ENCODE results near the gene RHOD. TPM values are rescaled to one million over a fixed set of nuclear protein-coding genes. Genes with fewer than 3 reads are reported as not detected.

RHOD gene, protein sequence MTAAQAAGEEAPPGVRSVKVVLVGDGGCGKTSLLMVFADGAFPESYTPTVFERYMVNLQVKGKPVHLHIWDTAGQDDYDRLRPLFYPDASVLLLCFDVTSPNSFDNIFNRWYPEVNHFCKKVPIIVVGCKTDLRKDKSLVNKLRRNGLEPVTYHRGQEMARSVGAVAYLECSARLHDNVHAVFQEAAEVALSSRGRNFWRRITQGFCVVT
- polyA plus RNA-seq (2013, experiment 1 of 2) = 6.5 TPM
- 6.2 TPM for polyA plus RNA-seq (2013, experiment 2 of 2)

DNA sequence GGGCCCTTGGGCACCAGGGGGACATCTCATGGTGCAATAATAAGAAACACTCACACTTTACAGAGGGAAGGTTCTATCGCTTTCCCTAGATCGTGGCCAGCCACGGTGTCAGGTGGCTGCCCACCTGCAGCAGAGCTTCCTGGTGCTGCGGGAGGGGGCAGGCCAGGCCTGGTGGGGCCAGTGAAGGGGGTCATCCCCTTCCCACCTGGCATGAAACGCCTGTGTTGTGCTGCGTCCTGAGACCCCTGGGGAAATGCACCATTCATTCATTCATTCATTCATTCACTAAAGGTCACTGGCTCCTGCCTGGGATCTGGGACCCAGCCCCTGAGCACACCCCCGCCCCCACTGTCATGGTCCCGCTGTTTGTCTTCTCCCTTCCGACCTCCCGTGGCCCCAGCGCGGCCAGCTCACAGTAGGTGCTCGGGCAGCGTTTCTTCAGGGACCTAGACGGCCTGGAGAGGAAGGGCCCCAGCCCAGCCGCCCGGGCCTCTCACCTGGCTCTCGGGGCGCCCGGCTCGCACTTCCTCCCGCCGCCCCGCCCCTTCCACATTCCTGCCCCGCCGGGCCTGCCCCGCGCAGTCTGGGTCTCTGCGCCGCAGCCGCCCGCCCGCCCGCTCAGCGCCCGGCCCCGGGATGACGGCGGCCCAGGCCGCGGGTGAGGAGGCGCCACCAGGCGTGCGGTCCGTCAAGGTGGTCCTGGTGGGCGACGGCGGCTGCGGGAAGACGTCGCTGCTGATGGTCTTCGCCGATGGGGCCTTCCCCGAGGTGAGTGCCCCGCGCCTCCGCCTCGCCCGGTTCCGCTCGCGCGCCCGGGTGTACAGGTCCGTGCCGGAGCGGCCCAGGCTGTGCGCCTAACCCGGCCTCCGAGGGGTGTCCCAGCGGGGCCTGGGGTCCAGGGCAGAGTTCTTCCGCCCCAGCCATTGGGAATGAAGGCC, at the start of gene RHOD:
Gene RHOD, plus strand, starts transcription at position 581 of the 938 bp plus-strand sequence. Its CDS starts 56 bp downstream, at position 637.
- H2AFZ ChIP-seq (ENCODE audit: low read length) = peak within 1 kb of the TSS; percentile 86
- peaks cover 3 to 15% of the 10 kb centered on the region in 2 donors for H3K4me1 ChIP-seq (ENCODE audit: control insufficient read depth in 2 of 2, insufficient read depth in 1 of 2, low read depth in 1 of 2, low read length in 2 of 2)
- peak within 1 kb of the TSS; percentile 92 for H3K9ac ChIP-seq (ENCODE audit: low read depth, low read length, poor library complexity)
- H3K23ac ChIP-seq (ENCODE audit: low read depth, low read length, poor library complexity) = peak within 1 kb of the TSS; percentile 77
- H3K4me3 ChIP-seq (ENCODE audit: low read length in 2 of 2) = peak within 1 kb of the TSS; percentile 22 to 79
- H2BK12ac ChIP-seq (ENCODE audit: low read length) = peak within 1 kb of the TSS; percentile 60
- peak within 1 kb of the TSS; percentile 25 for H4K91ac ChIP-seq (ENCODE audit: low read depth, low read length, poor library complexity)
- H3K27me3 ChIP-seq (ENCODE audit: control insufficient read depth in 3 of 3, insufficient read depth in 3 of 3, low read depth in 1 of 3, low read length in 3 of 3) = peaks cover 0 to 49% (median 9%) of the 10 kb centered on the region in 3 experiments
- H3K4ac ChIP-seq (ENCODE audit: low read length) = no peak within 1 kb of the TSS
- no peak within 1 kb of the TSS for H4K8ac ChIP-seq (ENCODE audit: low read depth, low read length)
- no peaks in the 10 kb centered on the region for H3K79me1 ChIP-seq (ENCODE audit: low read depth, low read length)
- peak within 1 kb of the TSS; percentile 62 for H2BK15ac ChIP-seq (ENCODE audit: low read length)
- peak within 1 kb of the TSS; percentile 40 for H3K14ac ChIP-seq (ENCODE audit: low read length)
- DNase-seq (ENCODE audit: low spot score) = peak; percentile 39
- WGBS, 2 donors (ENCODE audit: extremely low coverage in 2 of 2, insufficient read length in 2 of 2, insufficient replicate concordance in 1 of 2) = no CpG with 5 or more reads among the region's 72 CpGs
- no peak within 1 kb of the TSS for H3K27ac ChIP-seq (replicated peaks; ENCODE audit: low read length)
- peak within 1 kb of the TSS; percentile 95 for H3K18ac ChIP-seq (ENCODE audit: low read length)
- peak within 1 kb of the TSS; percentile 56 for H2BK120ac ChIP-seq (ENCODE audit: low read depth, low read length)
- H3K36me3 ChIP-seq (replicated peaks in 1 of 2; ENCODE audit: control insufficient read depth in 2 of 2, insufficient read depth in 2 of 2, low read length in 2 of 2) = no peaks in the 10 kb centered on the region
- peak within 1 kb of the TSS; percentile 86 for H2AK5ac ChIP-seq (ENCODE audit: low read depth, low read length)
- H3K9me3 ChIP-seq (replicated peaks in 1 of 2; ENCODE audit: control insufficient read depth in 2 of 2, insufficient read depth in 1 of 2, low read depth in 1 of 2, low read length in 2 of 2) = no peaks in the 10 kb centered on the region
- peak within 1 kb of the TSS; percentile 86 for H3K4me2 ChIP-seq (ENCODE audit: insufficient read depth, low read length, poor library complexity, severe bottlenecking)
- H2BK5ac ChIP-seq (ENCODE audit: low read length) = peak within 1 kb of the TSS; percentile 39

DNA sequence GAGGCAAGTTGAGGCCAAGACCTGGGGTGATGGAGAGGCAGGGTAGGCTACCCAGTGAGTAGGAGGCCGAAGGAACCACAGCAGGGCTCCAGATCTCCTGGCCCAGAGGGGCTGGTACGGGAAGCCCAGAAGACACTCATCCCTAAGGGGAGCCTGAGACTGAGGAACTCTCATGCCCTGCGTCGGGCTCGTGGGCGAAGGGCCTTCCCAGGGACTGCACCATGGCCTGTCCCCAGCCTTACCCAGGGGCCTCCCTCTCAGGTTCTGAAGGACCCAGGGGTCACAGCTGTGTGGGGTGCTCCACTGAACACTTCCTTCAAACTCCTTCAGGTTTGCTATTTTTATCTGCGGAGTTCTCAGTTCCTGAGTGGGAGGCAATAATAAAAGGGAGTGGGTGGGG, 49.5 kb upstream of the RHOD start:
- H3K27me3 ChIP-seq (ENCODE audit: control insufficient read depth in 3 of 3, insufficient read depth in 3 of 3, low read depth in 1 of 3, low read length in 3 of 3) = peaks cover 0 to 4% (median 0%) of the 10 kb centered on the region in 3 experiments
- no peak overlapping the region for H3K27ac ChIP-seq (replicated peaks; ENCODE audit: low read length)
- DNase-seq (ENCODE audit: low spot score) = no peak
- H2BK15ac ChIP-seq (ENCODE audit: low read length) = no peak overlapping the region
- H3K9me3 ChIP-seq (replicated peaks in 1 of 2; ENCODE audit: control insufficient read depth in 2 of 2, insufficient read depth in 1 of 2, low read depth in 1 of 2, low read length in 2 of 2) = no peaks in the 10 kb centered on the region
- no peak overlapping the region for H4K8ac ChIP-seq (ENCODE audit: low read depth, low read length)
- no peak overlapping the region for H3K9ac ChIP-seq (ENCODE audit: low read depth, low read length, poor library complexity)
- peak overlapping the region; percentile 75 for H4K91ac ChIP-seq (ENCODE audit: low read depth, low read length, poor library complexity)
- H3K4me2 ChIP-seq (ENCODE audit: insufficient read depth, low read length, poor library complexity, severe bottlenecking) = no peak overlapping the region
- H2AK5ac ChIP-seq (ENCODE audit: low read depth, low read length) = no peak overlapping the region
- H3K36me3 ChIP-seq (replicated peaks in 1 of 2; ENCODE audit: control insufficient read depth in 2 of 2, insufficient read depth in 2 of 2, low read length in 2 of 2) = no peaks in the 10 kb centered on the region
- H2AFZ ChIP-seq (ENCODE audit: low read length) = peak overlapping the region; percentile 77
- H2BK120ac ChIP-seq (ENCODE audit: low read depth, low read length) = no peak overlapping the region
- no CpG with 5 or more reads among the region's 7 CpGs for WGBS, 2 donors (ENCODE audit: extremely low coverage in 2 of 2, insufficient read length in 2 of 2, insufficient replicate concordance in 1 of 2)
- no peak overlapping the region for H3K4ac ChIP-seq (ENCODE audit: low read length)
- no peak overlapping the region for H2BK5ac ChIP-seq (ENCODE audit: low read length)
- H3K79me1 ChIP-seq (ENCODE audit: low read depth, low read length) = no peaks in the 10 kb centered on the region
- H3K14ac ChIP-seq (ENCODE audit: low read length) = no peak overlapping the region
- no peak overlapping the region for H3K23ac ChIP-seq (ENCODE audit: low read depth, low read length, poor library complexity)
- peaks cover 8 to 14% of the 10 kb centered on the region in 2 donors for H3K4me1 ChIP-seq (ENCODE audit: control insufficient read depth in 2 of 2, insufficient read depth in 1 of 2, low read depth in 1 of 2, low read length in 2 of 2)
- H3K4me3 ChIP-seq (ENCODE audit: low read length in 2 of 2) = no peak overlapping the region
- H2BK12ac ChIP-seq (ENCODE audit: low read length) = no peak overlapping the region
- H3K18ac ChIP-seq (ENCODE audit: low read length) = peak overlapping the region; percentile 52

DNA sequence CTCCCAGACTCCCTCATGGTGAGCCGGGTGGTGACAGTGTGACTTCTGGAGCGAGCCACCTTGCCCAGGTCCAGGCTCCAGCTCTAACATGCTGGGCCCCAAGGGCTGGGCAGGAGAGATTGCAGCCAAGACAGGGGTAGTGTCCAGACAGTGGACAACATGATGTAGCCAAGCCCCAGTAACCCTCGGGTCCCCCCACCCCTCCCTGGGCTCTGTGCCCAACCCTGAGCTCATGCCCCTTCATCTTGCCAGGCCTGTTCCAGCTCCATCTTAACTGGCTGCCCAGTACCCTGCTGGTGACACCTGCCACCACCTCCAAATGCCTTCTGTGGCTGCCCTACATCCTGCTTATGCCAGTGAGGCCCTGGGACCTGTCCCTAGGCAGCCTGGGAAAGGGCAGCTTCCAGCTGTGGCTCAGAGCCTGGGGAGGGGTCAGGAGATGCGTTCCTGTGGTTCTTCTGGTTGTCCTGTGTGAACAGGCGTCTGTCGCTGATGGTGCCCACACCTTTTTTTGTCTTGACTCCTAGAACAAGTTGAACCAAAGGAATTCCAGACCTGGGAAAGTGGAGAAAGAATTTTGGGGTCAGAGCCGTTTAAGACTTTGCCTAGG, 46.2 kb upstream of the RHOD start:
- H3K14ac ChIP-seq (ENCODE audit: low read length) = no peak overlapping the region
- H2AFZ ChIP-seq (ENCODE audit: low read length) = no peak overlapping the region
- H2BK15ac ChIP-seq (ENCODE audit: low read length) = no peak overlapping the region
- no peak overlapping the region for H4K8ac ChIP-seq (ENCODE audit: low read depth, low read length)
- no peaks in the 10 kb centered on the region for H3K36me3 ChIP-seq (replicated peaks in 1 of 2; ENCODE audit: control insufficient read depth in 2 of 2, insufficient read depth in 2 of 2, low read length in 2 of 2)
- H3K9me3 ChIP-seq (replicated peaks in 1 of 2; ENCODE audit: control insufficient read depth in 2 of 2, insufficient read depth in 1 of 2, low read depth in 1 of 2, low read length in 2 of 2) = no peaks in the 10 kb centered on the region
- no CpG with 5 or more reads among the region's 7 CpGs for WGBS, 2 donors (ENCODE audit: extremely low coverage in 2 of 2, insufficient read length in 2 of 2, insufficient replicate concordance in 1 of 2)
- H2BK12ac ChIP-seq (ENCODE audit: low read length) = no peak overlapping the region
- no peak overlapping the region for H2BK120ac ChIP-seq (ENCODE audit: low read depth, low read length)
- no peak overlapping the region for H3K4me2 ChIP-seq (ENCODE audit: insufficient read depth, low read length, poor library complexity, severe bottlenecking)
- DNase-seq (ENCODE audit: low spot score) = no peak
- H3K79me1 ChIP-seq (ENCODE audit: low read depth, low read length) = no peaks in the 10 kb centered on the region
- H3K4me3 ChIP-seq (ENCODE audit: low read length in 2 of 2) = no peak overlapping the region
- no peak overlapping the region for H3K18ac ChIP-seq (ENCODE audit: low read length)
- H3K27me3 ChIP-seq (ENCODE audit: control insufficient read depth in 3 of 3, insufficient read depth in 3 of 3, low read depth in 1 of 3, low read length in 3 of 3) = no peaks in the 10 kb centered on the region
- no peak overlapping the region for H3K27ac ChIP-seq (replicated peaks; ENCODE audit: low read length)
- H2AK5ac ChIP-seq (ENCODE audit: low read depth, low read length) = no peak overlapping the region
- no peak overlapping the region for H2BK5ac ChIP-seq (ENCODE audit: low read length)
- H4K91ac ChIP-seq (ENCODE audit: low read depth, low read length, poor library complexity) = no peak overlapping the region
- no peak overlapping the region for H3K23ac ChIP-seq (ENCODE audit: low read depth, low read length, poor library complexity)
- no peak overlapping the region for H3K9ac ChIP-seq (ENCODE audit: low read depth, low read length, poor library complexity)
- no peak overlapping the region for H3K4ac ChIP-seq (ENCODE audit: low read length)
- peaks cover under 1 to 7% of the 10 kb centered on the region in 2 donors for H3K4me1 ChIP-seq (ENCODE audit: control insufficient read depth in 2 of 2, insufficient read depth in 1 of 2, low read depth in 1 of 2, low read length in 2 of 2)
